Choroid plexus epithelial cell (primary cell): ENCODE measurements around the gene MPG.
"Not testable (repeated sequence)": the region's sequence is repeated elsewhere in the genome, so short reads cannot be mapped to it uniquely, and the experiment has no call there.

Source experiments
- DNase-seq: peaks from one replicate; pipeline ENCODE4 v3.0.0-alpha.2; 2010; ENCODE audit warnings: low read depth
- H3K4me3 ChIP-seq: 2 replicates; pipeline ENCODE4 v1.5.1; 2011; ENCODE audit warnings: low read depth, mild to moderate bottlenecking, control low read depth, low read length, moderate library complexity
- TF ChIP-seq, protein P1 (sequence below): conservative IDR thresholded peaks from 2 replicates; pipeline ENCODE4 v1.5.1; 2011; ENCODE audit warnings: low read depth, mild to moderate bottlenecking, control low read depth, inconsistent platforms, low read length, moderate library complexity

Gene MPG, protein sequence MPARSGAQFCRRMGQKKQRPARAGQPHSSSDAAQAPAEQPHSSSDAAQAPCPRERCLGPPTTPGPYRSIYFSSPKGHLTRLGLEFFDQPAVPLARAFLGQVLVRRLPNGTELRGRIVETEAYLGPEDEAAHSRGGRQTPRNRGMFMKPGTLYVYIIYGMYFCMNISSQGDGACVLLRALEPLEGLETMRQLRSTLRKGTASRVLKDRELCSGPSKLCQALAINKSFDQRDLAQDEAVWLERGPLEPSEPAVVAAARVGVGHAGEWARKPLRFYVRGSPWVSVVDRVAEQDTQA

DNA sequence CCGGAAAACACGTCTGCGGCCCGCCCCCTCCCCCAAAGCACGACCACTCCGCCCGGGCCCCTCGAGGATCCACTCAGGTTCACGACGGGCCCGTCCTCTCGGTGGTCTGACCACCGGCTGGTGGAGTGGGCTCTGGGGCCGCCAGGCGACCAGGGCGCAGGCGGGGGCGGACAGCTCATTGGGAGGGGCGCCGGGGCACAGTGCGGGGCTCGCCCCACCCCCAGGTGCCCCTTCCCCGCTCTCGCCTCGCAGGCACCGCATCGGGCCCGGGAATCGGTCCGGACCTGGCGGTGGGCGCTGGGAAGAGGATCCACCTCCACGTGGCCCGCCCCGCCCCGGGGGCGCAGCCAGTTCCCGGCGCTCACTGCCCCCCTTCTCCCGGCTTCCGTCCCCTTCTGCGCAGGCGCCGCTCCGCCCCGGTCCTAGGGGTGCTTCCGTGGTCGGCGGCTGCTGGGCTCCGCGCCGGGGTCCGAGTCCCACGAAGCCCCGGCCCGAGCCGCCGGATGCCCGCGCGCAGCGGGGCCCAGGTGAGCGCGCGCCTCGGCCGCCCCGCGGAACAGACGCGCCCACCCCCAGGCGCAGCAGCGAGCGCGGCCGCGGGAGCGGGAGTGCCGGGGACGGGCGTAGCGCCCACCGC, at the start of gene MPG:
TSS of gene MPG (plus strand) at position 419 of the 637 bp plus-strand sequence. CDS start at position 504, 85 bp downstream.
- peak within 1 kb of the TSS; percentile 78 for H3K4me3 ChIP-seq
- TF ChIP-seq, protein P1, sequence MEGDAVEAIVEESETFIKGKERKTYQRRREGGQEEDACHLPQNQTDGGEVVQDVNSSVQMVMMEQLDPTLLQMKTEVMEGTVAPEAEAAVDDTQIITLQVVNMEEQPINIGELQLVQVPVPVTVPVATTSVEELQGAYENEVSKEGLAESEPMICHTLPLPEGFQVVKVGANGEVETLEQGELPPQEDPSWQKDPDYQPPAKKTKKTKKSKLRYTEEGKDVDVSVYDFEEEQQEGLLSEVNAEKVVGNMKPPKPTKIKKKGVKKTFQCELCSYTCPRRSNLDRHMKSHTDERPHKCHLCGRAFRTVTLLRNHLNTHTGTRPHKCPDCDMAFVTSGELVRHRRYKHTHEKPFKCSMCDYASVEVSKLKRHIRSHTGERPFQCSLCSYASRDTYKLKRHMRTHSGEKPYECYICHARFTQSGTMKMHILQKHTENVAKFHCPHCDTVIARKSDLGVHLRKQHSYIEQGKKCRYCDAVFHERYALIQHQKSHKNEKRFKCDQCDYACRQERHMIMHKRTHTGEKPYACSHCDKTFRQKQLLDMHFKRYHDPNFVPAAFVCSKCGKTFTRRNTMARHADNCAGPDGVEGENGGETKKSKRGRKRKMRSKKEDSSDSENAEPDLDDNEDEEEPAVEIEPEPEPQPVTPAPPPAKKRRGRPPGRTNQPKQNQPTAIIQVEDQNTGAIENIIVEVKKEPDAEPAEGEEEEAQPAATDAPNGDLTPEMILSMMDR: no peak
- peak; percentile 84 for DNase-seq

DNA sequence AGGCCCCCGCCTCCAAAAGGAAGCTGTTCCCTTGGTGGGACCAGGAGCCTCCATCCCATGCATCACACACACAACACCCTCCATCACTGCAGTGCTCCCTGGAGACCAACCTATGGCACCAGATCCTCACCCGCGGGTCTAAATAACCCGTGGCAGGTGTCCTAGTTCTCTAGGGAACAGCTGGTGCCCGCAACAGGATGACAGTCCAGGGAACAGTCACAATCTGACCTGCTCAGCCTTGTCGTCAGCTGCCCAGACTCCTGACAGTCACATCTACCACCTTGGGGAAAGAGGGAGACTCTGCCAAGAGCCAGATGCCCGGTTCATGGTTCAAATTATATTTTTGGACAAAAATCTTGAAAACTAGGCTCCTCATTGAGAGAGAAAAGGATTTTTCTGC, 47.4 kb upstream of the MPG start:
- not testable (repeated sequence) for H3K4me3 ChIP-seq, DNase-seq

DNA sequence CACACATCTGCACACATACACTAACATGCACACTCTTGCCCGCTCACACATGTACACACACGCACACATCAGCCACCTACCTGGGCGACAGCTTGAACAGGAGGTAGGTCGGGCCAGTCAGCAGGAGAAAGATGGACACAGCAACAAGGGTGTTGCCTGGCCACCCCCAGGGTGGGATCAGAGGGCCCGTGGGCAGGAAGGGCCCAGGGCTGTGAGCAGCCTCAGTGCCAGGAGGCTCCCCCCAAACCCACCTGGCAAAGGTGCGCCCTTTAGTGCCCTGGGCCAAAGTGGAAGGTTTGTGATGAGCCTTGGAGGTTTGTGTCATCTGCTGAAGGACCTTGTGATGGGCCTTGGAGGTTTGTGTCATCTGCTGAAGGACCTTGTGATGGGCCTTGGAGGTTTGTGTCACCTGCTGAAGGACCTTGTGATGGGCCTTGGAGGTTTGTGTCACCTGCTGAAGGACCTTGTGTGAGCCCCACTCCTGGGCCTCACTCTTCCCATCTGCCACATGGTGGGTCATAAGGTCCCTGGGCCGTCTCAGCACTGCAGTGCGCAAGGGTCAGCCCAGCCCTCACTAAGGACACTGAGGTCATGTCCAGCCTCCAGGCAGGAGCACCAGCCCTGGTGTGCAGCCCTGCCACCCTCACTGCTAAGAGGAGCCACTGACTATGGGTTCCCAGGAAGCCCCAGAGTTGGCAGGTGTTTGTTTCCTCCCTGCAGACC, 44.7 kb upstream of the MPG start:
- DNase-seq: not testable (repeated sequence)

DNA sequence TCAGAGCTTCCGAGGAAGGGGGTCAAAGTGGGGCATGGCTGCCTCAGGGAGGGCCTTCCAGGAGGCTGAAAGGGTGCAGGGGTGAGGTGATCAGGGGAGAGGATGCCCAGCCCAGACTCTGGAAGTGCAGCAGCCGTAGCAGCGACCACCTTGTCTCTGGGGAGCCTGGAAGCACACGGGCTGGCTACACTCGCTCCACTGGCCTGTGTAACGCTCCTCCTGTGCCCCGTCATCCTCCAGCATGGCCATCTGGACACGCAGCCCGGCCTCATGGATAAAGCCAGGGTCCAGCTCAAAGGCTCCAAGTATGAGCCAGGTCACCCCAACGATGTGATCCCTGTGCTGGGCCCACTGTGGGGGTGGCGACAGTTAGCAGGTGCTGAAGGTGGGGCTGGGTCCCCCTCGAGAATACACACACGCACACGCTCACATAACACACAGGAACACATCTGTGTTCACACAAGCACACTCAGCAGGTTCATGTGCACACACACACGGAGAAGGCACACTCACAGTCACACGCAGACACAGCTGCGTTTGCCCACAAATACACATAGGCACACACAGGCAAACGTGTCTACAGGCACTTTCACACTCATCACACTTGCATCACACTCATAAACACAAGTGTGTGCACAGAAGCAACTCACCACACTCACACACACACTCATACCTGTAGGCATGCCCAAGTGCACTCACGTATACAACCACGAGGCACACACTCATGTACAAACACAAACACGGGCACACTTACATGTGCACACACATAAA, 44.0 kb upstream of the MPG start:
- no peak for DNase-seq
- H3K4me3 ChIP-seq: no peak overlapping the region
- TF ChIP-seq, protein P1: no peak

More for the DNA sequence above, 44.7 kb upstream of the MPG start:
- H3K4me3 ChIP-seq: not testable (repeated sequence)

DNA sequence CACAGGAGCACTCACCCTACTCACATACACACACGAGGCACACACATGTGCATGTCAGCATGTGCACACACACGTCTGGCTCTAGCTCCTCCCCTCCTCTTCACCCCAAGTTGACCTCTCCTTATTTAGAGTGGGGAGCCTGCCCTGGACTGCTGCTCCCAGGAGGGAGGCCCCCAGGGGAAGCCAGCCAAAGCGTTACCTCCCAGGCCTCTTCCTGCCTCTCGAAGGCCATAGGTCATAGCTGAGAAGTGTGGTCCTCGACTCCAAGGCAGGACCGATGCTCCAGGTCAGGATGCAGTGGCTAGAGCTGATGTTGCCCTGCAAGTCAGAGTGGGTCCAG, 43.4 kb upstream of the MPG start:
- TF ChIP-seq, protein P1: no peak
- no peak overlapping the region for H3K4me3 ChIP-seq

DNA sequence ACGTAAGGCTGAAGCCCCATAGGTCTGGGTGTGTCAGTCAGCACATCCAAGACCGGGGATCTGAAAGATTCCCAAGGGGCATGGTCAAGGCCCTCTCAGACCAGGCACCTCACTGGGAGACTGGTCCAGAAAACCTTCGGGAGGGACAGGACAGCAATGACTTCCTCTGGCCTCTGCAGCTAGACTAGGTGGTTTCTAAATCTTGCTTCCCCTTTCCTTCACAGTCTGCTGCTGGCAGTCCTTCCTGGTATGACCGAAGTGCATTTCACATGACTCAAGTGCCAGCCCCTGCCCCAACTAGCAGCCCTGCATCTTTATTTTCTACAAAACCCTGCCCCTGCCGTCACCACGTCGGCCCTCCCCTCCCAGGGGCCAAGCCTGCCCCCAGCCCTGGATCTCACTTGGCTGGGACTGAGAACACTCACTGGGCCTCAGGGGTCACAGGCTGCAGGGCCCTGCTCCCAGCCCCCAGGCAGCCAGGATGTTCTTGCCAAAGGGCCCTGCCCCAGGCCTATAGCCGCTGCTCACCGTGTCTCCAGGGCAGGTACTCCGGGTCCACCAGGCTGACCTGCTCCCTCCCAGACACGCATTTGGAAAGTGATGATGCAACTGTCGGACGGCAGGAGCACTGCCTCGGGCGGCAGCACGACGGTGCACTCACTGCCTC, 42.9 kb upstream of the MPG start:
- no peak for DNase-seq
- TF ChIP-seq, protein P1: no peak
- no peak overlapping the region for H3K4me3 ChIP-seq

More for the DNA sequence above, 43.4 kb upstream of the MPG start:
- DNase-seq: no peak

DNA sequence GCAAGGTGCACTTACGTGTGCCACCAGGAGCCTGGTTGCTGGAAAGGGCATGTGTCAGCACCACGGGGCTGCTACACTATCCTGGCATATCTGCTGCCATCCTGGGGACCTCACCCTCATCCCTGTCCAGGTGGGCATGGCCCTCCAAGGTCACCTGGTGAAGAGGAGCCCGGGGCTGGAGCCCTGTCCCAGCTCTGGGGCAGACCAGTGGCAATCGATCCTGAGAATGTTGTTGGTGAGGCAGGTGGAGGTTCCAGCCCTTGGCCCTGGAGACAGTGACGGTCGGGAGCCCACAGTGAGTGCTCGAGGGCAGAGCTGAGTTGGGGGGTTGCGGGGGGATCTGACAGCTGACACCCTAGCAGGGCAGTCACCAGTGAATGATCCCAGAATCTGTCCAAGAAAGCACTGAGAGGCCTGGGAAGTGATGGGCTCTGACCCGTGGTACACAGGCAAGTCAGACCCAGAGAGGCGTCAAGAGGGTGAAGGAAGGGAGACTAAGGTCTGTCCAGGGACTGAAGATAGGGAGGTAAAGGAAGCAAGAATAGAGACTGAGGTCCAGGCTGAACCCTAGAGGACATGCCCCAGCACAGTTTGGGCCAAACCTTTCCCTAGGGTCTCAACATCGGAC, 42.2 kb upstream of the MPG start:
- no peak for DNase-seq
- H3K4me3 ChIP-seq: no peak overlapping the region
- TF ChIP-seq, protein P1: no peak
